ENCODE results near the gene SCARB1.
"Not testable (repeated sequence)": the region's sequence is repeated elsewhere in the genome, so short reads cannot be mapped to it uniquely, and the experiment has no call there.

Gene SCARB1, protein sequence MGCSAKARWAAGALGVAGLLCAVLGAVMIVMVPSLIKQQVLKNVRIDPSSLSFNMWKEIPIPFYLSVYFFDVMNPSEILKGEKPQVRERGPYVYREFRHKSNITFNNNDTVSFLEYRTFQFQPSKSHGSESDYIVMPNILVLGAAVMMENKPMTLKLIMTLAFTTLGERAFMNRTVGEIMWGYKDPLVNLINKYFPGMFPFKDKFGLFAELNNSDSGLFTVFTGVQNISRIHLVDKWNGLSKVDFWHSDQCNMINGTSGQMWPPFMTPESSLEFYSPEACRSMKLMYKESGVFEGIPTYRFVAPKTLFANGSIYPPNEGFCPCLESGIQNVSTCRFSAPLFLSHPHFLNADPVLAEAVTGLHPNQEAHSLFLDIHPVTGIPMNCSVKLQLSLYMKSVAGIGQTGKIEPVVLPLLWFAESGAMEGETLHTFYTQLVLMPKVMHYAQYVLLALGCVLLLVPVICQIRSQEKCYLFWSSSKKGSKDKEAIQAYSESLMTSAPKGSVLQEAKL

DNA sequence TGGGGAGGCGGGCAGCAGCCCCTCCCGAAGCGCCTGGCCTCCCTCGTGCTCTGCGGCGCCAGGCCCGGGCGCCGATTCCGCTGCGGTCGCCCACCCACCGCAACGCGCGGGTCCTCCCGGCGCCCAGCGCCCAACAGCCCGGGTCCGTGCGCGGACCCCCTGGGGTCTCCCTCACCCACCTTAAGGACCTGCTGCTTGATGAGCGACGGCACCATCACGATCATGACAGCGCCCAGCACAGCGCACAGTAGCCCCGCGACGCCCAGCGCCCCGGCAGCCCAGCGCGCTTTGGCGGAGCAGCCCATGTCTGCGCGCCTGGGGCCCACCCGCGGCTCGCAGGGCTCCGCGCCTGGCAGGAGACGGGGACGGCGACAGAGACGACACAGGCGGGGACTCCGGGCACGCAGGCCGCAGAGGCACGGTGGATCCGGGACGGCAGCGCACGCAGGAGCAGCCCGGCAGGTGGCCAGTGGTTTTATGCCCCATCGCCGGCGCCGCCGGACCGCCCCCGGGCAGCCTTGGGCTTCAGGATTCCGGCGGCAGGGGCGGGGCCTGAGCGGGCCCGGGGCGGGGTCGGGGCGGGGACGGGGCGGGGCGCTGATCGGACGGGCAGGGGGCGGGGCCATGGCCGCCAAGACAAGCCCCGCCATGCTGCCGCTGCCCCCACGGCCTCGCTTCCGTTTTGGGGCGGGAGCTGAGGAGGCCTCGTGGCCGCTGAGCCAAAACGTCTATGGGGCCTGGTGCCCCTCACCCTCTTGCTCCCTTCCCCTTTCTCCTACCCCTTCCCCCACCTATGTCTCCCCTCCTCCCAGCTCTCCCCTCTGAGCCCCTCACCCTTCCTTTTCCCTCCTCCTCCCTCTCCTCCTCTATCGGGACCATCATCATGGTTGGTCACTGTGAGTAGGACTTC is at the start of gene SCARB1:
Gene SCARB1 (minus strand): TSS at position 449 of the 910 bp plus-strand sequence. CDS start 144 bp downstream, at position 305.
- peak; percentile 86 for DNase-seq (ENCODE audit: low spot score)

DNA sequence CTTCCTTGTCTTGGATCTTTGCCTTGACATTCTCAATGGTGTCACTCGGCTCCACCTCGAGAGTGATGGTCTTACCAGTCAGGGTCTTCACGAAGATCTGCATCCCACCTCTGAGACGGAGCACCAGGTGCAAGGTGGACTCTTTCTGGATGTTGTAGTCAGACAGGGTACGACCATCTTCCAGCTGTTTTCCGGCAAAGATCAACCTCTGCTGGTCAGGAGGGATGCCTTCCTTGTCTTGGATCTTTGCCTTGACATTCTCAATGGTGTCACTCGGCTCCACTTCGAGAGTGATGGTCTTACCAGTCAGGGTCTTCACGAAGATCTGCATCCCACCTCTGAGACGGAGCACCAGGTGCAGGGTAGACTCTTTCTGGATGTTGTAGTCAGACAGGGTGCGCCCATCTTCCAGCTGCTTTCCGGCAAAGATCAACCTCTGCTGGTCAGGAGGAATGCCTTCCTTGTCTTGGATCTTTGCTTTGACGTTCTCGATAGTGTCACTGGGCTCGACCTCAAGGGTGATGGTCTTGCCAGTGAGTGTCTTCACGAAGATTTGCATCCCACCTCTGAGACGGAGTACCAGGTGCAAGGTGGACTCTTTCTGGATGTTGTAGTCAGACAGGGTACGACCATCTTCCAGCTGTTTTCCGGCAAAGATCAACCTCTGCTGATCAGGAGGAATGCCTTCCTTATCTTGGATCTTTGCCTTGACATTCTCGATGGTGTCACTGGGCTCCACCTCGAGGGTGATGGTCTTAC is 49.0 kb upstream of the SCARB1 start:
- DNase-seq (ENCODE audit: low spot score) = not testable (repeated sequence)

DNA sequence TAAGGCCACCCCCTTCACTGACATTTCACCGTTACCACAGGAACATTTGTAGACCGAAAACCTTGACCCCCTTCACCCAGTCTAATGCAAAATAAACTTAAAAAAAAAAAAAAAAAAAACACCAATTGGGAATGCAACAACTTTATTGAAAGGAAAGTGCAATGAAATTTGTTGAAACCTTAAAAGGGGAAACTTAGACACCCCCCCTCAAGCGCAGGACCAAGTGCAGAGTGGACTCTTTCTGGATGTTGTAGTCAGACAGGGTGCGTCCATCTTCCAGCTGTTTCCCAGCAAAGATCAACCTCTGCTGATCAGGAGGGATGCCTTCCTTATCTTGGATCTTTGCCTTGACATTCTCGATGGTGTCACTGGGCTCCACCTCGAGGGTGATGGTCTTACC is 47.9 kb upstream of the SCARB1 start:
- not testable (repeated sequence) for DNase-seq (ENCODE audit: low spot score)

DNA sequence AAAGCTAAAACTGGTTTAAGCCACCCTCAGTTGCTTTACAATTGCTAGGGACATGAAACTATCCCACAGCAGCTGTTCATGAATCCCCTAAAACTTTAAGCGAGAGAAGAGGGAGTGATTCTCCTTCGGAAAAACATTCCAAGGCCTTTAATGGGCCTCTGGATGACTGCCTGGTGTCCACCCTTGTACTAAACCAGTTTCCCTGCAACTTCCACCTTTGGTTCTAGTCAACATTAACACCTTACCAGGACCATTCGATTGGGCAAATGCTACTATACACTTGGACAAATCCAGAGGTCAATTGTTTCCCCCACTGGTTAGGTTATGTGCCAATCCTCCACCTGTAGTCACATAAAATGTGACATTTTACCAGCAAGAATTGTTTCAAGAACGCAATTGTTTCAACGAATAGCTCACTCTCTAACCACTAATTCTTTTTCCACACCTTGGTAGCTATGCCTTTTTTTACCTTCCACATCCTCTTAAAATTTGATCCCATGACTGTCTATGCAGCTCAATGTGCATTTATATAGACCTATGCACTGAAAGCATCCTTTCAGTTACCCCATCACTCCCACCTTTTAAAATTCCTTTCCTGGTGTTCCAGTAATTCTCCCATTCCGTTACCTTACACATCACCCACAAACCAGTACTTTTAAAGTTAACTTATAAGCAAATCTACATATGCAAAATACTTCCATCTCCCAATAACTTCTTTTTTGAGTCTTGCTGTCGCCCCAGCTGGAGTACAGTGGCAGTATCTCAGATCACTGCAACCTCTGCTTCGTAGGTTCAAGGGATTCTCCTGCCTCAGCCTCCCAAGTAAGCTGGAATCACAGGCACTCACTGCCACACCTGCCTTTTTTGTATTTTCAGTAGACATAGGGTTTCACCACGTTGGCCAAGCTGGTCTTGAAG is 47.2 kb upstream of the SCARB1 start:
- peak; percentile 51 for DNase-seq (ENCODE audit: low spot score)

DNA sequence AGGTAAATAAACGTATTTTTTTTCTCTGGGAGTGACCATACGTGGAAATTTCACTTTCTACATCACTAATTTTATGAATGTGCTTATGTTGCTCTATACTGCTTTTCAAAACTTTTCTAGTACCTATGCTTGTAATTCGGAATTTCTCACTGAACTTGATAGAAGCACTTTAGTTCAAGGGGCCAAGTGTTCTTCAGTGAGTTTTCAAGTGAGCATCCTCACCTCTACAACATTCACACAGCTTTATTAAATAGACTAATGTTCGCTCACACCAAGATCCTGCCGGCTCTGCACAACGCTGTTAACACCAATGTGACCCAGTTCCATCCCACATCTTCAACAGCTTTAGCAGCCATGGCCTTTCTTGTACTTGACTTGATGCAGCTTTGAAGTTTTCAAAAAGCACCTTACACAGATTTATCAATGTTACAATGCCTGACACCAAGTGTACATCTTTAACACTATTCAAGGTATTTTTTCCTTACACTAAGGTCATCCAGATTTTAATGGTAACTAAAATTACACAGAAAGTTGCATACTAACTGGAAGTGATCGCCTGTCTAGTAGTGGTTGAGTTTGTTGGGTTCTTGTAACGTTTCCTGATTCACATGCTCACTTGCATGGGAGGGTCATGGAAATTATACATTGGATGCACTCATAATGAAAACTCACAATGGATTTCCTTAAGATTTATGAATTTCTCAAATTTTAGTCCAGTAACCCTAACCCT is 46.3 kb upstream of the SCARB1 start:
- peak; percentile 62 for DNase-seq (ENCODE audit: low spot score)

DNA sequence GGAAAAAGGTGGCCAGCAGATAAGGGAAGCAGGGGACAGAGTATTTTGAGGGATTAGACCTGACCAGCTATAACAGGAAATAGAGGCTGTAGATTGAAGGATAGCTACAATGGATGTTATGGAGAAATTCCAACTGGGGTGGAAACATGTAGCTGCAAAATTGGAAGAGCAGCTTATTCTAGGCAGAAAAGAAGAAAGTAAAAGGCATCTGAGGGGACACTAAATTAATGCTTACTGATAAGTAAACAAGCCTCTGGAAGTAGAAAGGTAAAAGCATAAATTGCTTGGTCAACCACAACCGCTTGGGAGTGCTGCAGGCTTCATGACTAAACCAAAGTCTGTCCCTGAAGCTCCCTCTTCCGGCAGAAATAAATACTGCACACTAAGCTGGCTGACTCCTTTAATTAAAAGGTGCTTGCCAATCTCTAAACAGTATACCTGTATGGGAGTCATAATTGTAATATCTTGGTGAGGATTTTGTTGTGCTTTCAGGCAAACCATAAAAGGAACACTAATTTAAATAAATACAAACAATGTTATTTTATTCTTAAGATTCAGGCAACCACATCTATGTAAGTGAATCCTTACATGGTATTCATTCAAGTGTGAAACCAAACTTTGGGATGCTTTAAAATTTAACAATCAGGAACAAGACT is 43.1 kb upstream of the SCARB1 start:
- peak; percentile 93 for DNase-seq (ENCODE audit: low spot score)

DNA sequence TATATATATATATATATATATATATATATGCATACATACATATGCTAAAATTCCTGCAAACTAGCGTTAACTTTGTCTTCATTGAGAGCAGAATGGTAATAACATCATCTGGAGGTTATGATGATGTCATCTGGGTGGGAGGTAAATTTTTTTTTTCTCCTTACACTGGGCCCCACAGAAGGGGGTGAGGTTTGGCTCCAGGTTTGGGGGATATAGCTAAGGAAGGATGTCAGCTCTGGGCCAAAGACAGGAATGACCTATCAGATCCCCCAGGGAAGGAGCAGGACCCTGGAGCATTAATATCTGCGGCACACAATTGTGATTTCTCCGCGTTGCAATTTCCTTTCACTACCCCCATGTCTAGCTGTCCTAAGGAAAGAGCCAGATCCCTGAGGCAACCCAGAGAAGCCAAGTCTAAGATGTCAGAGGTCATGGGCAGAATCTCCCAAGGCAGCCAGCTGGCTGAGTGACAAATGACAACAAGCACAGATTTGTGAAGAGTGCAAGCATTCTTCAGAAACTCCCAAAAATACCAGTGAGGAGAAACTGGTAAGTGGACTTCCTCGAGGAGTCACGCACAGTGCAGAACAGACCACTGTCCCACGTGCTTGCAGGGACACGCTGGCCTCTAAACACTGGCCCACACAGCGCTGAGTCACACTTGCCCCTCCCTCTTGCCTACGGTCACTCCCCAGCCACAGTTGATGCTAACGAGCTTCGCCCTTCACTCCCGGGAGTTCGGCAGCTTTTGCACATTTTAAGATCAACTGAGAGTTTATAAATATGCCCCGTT is 40.8 kb upstream of the SCARB1 start:
- peak; percentile 82 for DNase-seq (ENCODE audit: low spot score)

DNA sequence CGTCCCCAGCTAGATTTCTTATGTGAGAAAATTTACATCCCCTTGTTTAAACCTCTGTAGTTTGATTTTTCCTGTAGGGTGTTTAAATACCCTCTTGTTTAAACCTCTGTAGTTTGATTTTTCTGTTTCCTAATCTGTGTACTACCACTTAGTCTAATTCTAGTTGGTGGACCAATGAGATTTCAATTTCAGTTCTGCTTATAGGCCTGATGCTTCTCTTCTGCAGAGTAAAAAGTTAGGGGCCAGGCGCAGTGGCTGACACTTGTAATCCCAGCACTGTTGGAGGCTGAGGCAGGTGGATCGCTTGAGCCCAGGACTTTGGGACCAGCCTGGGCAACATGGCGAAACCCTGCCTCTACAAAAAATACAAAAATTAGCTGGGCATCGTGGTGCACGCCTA is 39.3 kb upstream of the SCARB1 start:
- DNase-seq (ENCODE audit: low spot score) = no peak

DNA sequence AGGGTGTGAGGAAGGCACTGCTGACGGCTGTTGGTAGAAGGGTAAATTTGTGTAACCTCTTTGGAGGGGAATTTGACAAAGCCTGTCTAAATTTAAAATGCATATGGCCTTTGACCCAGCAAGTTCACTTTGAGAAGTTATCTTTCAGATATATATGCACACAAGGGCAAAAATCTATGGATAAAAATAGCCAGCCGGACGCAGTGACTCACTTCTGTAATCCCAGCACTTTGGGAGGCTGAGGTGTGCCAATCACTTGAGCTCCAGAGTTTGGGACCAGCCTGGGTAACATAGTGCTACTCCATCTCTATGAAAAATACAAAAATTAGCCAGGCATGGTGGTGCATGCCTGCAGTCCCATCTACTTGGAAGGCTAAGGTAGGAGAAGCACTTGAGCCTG is 37.3 kb upstream of the SCARB1 start:
- no peak for DNase-seq (ENCODE audit: low spot score)

DNA sequence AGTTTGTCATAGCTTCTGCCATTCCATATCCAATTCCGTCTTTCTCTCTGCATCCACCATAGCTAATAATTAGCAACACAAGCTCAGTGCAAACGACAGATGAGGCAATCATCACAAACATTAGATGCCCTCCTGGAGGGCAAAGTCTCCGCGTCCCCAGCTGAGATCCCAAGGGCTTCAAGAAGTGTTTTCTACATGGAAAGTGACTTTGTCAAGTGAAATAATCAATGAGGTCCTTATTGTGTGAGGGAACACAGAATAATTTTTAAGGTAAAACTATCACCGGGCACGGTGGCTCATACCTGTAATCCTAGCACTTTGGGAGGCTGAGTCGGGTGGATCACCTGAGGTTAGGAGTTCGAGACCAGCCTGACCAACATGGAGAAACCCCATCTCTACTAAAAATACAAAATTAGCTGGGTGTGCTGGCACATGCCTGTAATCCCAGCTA is 36.7 kb upstream of the SCARB1 start:
- not testable (repeated sequence) for DNase-seq (ENCODE audit: low spot score)

DNA sequence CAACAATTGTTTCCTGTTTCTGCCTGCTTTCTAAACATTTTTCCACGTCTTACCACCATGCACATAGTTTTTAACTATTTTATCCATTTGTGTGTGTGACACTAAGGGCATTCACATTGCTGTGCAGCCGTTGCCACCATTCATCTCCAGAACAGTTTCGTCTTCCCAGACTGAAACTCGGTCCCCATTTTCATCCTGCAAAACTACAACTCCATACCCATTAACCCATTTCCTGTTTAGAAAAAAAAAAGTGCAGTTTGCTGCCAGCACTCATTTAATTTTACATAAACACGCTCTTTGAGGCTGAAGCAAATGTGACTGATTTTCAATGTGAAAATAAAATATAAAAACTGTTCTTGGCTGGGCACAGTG is 35.2 kb upstream of the SCARB1 start:
- DNase-seq (ENCODE audit: low spot score) = no peak

DNA sequence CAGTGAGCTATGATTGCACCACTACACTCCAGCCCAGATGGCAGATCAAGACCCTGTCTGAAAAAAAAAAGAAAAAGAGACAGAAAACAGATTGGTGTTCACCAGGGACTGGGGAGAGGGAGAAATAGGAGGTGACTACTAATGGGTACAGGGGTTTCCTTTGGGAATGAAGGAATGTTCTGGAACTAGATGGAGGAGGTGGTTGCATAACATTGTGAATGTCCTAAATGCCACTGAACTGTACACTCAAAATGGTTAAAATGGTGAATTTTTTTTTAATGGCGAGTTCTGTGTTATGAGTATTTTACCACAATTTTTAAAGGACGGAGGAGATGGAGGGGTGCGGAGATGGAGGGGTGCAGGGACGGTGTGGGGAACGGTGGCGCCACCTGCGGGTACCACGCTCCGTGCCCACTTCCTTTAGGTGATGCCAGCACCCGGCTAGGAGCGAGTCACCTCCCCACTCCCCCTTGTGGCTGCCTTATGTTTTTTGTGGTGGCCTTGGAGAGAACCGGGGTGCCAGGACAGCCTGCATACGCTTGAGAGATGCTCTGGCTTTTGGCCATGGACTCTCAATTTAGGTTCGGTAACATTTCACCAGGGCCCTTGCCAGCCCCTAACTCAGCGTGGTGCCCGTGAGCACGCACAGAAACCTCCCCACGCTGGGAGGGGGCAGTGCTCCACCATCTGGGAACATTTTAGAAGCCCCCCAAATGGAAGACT is 34.7 kb upstream of the SCARB1 start:
- no peak for DNase-seq (ENCODE audit: low spot score)

DNA sequence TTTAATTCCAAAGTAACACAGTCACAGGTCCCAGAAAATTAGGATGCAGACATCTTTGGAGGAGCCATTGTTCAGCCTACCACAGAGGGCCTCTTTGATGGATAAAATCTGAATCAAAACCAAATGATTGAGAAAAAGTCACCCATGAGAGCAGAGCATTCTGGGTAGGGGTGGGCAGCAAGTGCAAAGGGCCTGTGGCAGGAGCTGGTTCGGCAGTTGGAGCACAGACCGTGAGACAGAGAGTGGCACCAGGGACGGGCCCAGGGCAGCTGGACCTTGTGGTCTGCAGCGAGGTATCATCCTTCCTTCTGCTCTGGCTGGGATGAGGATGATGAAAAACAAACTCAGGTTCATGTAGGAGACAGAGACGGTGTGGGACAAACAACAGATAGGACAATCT is 32.8 kb upstream of the SCARB1 start:
- DNase-seq (ENCODE audit: low spot score) = no peak

DNA sequence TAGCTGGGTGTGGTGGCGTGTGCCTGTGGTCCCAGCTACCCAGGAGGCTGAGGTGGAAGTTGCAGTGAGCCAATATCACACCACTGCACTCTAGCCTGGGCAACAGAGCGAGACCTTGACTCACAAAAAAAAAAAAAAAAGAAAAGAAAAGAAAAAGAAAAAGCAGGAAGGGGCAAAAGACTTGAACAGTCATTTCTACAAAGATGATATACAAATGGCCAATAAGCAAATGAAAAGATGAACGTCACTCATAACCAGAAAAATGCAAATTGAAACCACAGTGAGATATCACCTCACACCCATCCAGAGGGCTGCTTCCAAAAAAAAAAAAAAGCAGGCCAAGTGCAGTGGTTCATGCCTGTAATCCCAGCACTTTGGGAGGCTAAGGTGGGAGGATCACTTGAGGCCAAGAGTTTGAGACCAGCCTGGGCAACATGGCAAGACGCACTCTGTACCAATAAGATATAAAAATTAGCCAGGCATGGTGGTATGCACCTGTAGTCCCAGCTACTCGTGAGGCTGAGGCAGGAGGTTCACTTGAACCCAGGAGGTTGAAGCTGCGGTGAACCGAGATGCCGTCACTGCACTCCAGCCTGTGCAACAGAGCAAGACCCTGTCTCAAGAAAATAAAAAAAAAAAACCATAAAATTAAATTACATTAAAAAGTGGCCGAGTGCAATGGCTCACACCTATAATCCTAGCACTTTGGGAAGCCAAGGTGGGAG is 30.3 kb upstream of the SCARB1 start:
- DNase-seq (ENCODE audit: low spot score) = no peak

DNA sequence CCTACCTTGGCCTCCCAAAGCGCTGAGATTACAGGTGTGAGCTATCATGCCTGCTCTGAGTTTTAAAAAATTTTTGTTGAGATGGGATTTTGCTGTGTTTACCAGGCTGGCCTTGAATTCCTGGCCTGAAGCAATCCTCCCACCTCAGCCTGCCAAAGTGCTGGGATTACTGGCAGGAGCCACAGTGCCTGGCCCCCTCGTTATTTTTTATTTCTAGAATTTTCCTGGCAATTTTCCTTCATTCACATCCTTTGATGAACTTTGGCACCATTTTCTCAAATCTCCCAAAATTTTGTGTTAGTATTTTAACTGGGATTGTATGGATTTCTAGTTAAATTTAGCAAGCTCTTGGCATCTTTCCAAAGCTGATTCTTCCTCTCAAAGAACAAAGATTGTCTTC is 24.6 kb upstream of the SCARB1 start:
- no peak for DNase-seq (ENCODE audit: low spot score)

DNA sequence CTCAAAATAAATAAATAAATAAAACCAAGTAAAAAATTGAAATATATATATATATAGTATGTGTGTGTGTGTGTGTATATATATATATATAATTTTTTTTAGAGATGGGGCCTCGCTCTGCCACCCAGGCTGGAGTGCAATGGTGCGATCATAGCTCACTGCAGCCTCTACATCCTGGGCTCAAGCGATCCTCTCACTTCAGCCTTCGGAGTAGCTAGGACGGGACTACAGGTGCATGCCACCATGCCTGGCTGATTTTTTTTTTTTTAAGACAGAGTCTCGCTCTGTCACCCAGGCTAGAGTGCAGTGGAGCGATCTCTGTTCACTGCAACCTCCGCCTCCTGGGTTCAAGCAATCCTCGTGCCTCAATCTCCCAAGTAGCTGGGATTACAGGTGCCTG is 24.1 kb upstream of the SCARB1 start:
- not testable (repeated sequence) for DNase-seq (ENCODE audit: low spot score)

Measured in kidney tubule cell (primary cell).